Suppressor macrophage treated with lipopolysaccharide for 1 hour (primary cell): Measurements from ENCODE around the gene NPFFR1.

Experiments
- DNase-seq, 3 donors: peaks; one replicate each; pipeline ENCODE4 v3.0.0-alpha.2; 2020 to 2022

NPFFR1 gene

DNA sequence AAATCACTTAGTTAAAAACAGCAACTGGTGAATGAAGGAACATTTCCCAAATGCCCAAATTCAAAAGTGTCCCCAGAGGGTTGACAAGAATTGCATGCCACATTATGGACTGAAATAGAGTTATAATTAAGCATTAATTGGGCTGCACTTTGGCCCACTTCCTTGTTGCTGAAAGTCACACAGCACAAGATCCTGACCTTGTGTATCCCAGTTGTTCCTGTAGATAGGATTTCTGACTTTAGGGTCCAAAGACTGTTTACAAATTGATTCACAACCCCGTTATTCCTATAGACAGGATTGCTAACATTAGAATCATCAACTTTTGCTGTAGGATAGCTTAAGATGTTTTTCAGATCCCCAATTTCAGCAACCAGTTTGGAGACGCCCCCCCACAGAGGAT, 31.5 kb upstream of the NPFFR1 start:
- DNase-seq, result no peak

- DNase-seq, result no peak
These were observed 29.2 kb upstream of the NPFFR1 start for GRCh38 chr10:70312972-70313371.

- DNase-seq, result no peak
These were observed 28.4 kb upstream of the NPFFR1 start for GRCh38 chr10:70312249-70312648.

GRCh38 chr10:70311698-70312097, 27.9 kb upstream of the NPFFR1 start:
- no peak for DNase-seq

GRCh38 chr10:70309661-70310060, 25.9 kb upstream of the NPFFR1 start:
- DNase-seq, result no peak

DNA sequence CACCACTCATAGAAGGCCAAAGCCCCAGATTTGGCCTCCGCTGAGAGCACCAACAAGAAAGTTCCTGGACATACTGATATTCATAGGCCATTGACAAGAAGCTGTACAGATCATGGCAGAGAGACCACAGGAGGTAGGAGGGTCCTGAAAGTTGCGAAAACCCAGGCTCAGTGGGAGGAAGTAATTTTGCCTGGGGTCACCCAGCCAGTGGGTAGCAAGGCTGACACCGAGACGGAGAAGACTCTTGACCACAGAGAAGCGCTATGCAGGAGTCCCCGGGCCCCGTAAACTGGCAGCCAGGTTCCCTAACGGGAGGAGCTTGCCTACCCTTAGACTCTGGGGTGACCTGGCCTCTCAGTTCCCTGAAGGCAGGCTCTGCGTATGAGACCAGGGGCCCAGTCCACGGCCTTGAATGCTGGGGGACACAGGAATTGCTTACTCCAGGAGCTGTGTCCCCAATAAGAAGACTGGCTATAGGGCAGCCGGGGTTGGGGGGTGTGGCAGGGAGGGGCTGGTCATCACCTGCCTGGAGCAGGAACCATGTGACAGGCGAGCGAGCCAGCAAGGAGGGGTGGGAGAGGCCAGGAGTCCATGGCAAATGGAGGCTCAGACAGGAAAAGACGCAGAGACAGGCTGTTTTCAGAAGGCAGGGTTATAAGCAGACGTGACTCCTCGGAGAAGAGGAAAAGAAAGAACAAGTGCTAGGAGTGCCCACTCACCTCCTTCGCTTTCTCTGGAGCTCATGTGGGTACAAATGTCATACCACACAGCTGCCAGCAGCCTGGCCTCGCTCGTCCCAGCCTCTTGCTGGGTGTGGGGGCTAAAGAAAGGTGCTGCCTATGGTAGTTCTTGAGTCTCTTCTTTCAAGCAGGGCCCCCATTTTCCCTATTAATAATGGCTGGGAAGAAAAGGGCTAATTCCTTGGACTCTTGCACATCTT, 24.6 kb upstream of the NPFFR1 start:
- DNase-seq, result no peak

DNA sequence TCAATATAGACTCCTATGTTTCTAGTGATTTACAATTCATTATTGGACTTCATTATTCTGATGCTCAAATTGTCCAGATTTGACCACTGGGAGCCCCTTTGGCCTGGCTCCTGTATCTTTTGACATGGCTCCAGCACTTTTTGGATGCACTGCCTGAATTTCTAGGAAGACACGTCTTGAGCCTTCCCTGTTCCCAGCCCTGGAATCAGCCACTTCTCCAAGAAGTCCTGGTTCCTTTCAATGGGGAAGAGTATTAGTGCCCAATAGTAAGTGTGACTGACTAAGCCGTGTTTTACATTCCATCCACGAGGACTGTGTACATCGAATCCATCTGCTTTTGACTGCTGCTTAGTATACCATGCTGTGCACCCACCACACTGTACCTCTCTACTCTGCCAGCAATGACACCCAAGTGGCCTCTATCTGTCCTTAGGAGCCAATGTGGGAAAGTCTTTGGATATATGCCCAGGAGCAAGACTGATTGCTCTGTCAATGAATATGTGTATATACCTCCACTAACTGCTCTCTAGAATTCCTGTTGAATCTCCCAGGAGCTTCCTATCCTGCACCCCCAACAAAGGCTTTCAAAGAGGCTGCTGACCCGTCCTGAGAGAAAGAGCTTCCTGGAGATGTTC, 23.2 kb upstream of the NPFFR1 start:
- no peak for DNase-seq

DNA sequence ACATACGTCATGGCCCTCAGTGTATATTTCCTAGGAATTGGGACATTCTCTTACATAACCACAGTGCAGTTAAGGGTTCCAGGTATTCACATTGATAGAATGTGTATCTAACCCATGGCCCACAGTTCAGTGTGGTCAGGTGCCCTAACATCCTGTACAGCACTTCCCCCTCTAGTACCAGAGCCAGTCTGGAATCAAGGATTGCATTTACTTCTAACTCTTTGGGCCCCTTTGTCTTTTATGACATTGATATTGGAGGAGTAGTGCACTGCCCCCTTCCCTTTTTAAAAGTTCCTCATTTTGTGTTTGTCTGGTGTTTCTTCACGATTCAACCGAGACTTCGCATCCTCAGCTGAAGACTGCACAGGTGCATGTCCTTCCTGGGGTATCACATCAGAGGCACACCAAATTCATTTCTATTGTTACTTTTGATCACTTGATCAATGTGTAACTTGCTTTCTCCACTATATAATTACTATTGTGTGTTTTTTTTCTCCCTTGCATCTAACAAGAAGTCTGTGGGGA, 22.4 kb upstream of the NPFFR1 start:
- no peak for DNase-seq

DNA sequence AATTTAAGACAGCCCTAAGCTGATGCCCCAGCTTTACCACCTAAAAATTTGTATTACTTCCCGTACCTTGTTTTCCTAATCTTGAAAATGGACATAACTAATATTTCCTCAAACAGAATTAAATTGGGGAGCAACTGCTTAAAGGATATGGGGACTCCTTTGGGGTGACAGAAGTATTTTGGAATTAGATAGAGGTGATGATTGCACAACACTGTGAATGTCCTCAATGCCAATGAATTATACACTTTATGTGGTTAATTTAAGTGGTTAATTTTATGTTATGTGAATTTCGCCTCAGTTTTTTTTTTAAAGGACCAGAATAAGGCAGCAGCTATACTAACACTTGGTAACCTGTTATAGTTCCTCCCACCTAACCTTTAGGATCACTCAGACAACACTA, 19.9 kb upstream of the NPFFR1 start:
- no peak for DNase-seq

DNA sequence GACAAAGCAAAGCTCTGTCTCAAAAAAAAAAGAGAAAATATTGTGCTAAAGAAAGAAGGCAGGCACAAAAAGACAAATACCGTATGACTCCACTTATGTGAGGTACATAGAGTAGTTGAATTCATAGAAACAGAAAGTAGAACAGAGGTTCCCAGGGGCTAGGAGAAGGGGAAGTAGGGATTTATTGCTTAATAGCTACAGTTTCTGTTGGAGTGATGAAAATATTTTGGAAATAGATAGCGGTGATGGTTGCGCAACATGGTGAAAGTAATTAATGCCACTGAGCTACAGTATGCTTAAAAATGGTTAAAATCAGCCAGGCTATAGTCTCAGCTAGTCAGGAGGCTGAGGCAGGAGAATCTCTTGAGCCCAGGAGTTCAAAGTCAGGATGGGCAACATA, 18.5 kb upstream of the NPFFR1 start:
- peak; percentile 82 to 93 (median 92) for DNase-seq

- no peak for DNase-seq
These were observed 17.2 kb upstream of the NPFFR1 start for GRCh38 chr10:70300908-70301597.

- DNase-seq, result no peak
These were observed 16.7 kb upstream of the NPFFR1 start for GRCh38 chr10:70300461-70300860.

DNA sequence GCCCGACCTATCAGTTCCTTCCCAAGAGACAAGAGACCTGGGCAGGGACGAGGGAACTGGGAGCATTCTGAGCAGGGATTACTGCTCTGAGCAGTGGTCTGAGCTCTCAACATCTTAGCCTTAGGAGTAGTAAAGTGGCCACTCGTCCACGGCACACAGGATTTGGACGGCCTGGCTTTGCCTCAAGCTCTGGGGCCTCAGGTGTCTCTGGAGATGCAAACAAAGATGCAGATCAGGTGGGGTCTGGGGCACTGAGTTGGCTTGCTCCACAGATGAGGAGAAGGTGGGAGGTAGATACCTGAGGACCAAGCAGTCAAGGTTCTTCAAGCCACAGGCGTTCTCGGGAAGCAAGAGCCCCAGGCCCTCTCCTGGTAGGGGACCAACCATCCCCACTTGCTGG, 16.1 kb upstream of the NPFFR1 start:
- DNase-seq, result no peak

DNA sequence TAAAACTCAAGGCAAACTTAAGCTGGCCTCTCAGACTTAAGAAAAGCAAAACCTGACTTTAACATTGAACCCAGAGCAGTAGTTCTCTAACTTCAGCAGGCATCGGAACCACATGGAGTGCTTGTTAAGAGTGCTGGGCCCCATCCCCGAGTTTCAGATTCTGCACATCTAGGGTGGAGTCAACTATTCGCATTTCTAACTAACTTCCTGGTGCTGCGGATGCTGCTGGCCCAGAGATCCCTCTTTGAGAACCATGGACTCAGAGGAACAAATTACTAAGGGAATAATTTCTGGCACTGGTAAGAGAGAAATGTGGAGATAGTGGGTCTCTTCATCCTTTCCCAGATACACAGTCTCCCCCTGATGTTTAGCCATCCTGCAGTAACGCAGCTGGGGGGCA, 14.6 kb upstream of the NPFFR1 start:
- no peak for DNase-seq

- DNase-seq, result no peak
These were observed 13.4 kb upstream of the NPFFR1 start for GRCh38 chr10:70297224-70297623.

DNA sequence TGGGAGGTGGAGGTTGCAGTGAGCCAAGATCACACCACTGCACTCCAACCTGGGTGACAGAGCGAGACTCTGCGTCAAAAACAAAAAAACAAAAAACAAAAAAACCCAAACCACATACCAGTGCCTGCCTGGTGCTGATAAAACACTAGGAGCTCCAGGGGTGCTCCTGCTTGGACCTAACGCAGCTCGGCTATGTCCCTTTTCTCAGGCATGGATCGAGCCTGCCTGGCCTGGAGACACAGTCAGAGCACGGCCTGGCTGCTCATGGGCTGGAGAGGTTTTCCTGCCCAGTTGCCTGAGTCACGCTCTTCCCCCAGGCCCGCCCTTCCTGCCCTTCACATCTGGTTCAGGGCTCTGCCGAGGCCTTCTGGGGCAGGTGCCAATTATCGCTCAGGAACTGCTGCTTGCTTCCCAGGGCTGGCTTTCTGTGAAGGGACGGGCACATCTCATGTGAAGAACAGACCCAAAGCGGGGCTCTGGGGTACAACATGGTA, 12.6 kb upstream of the NPFFR1 start:
- DNase-seq, result peak; percentile 69 to 73 (median 73)

GRCh38 chr10:70295926-70296325, 12.1 kb upstream of the NPFFR1 start:
- DNase-seq, result peak; percentile 39 to 53 (median 50)

GRCh38 chr10:70295321-70295720, 11.5 kb upstream of the NPFFR1 start:
- peak in 1 of 3 donors; percentile 24 for DNase-seq

DNA sequence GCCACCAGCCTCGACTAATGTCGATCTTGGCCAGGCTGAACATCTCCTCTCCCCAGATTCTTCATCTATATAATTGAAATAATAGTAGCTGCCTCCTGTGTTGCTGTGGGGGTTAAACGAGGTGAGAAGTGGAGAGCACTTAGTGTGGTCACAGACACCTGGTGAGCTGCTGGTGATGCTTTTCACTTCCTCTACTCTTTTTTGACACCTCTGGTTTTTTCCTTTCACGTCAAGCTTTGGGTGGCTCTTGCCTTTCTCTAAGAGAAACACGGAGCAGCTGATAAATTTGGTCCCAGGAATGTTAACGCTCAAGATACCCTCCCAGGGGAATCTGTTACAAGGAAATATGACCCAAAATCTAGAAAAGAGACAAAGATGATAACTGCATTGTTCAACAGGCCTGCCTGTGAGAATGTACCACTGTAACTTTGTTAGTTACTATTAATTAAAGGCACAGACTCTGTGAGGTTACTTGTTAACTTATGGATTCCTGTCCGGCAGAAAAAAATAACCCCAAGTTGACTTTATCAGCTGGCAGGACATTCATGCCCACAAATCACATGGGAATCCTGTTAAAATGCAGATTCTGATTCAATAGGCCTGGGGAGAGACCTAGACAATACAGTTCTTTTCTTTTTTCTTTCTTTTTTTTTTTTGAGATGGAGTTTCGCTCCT, 9.5 kb upstream of the NPFFR1 start:
- no peak for DNase-seq

- no peak for DNase-seq
These were observed 8.2 kb upstream of the NPFFR1 start for GRCh38 chr10:70292004-70292403.

DNA sequence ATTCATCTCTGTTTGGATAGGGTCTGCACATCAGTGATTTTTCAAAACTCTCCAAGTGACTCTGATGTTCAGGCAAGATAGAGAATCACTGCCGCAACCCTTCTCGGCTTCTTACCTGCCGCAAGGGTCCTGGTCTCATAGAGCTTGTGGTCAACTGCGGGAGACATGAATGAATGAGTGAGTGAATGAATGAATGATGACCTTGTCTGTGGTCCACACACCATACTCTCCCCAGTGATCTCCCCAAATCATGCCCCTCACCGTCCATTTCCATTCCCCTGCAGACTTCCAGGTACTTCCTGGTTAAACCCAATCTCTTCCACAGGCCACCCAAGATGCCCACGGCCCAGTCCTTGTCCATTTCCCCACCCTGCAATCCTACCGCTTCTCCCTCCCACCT, 5.9 kb upstream of the NPFFR1 start:
- no peak for DNase-seq

- peak in 2 of 3 donors; percentile 27 to 36 for DNase-seq
These were observed 2.8 kb upstream of the NPFFR1 start for GRCh38 chr10:70286616-70287015.

- no peak for DNase-seq
These were observed 1.6 kb upstream of the NPFFR1 start for GRCh38 chr10:70285476-70285831.
